WI38 (cell line): ENCODE measurements around the gene VWCE.

Experiments used
- H3K4me3 ChIP-seq: 2 replicates; pipeline ENCODE4 v1.5.1; 2011; ENCODE audit warnings: low read depth, mild to moderate bottlenecking, control low read depth, low read length
- CTCF ChIP-seq: IDR thresholded peaks from 2 replicates; pipeline ENCODE4 v1.5.1; 2012; ENCODE audit warnings: low read depth, mild to moderate bottlenecking, control low read depth, low read length

VWCE gene, protein sequence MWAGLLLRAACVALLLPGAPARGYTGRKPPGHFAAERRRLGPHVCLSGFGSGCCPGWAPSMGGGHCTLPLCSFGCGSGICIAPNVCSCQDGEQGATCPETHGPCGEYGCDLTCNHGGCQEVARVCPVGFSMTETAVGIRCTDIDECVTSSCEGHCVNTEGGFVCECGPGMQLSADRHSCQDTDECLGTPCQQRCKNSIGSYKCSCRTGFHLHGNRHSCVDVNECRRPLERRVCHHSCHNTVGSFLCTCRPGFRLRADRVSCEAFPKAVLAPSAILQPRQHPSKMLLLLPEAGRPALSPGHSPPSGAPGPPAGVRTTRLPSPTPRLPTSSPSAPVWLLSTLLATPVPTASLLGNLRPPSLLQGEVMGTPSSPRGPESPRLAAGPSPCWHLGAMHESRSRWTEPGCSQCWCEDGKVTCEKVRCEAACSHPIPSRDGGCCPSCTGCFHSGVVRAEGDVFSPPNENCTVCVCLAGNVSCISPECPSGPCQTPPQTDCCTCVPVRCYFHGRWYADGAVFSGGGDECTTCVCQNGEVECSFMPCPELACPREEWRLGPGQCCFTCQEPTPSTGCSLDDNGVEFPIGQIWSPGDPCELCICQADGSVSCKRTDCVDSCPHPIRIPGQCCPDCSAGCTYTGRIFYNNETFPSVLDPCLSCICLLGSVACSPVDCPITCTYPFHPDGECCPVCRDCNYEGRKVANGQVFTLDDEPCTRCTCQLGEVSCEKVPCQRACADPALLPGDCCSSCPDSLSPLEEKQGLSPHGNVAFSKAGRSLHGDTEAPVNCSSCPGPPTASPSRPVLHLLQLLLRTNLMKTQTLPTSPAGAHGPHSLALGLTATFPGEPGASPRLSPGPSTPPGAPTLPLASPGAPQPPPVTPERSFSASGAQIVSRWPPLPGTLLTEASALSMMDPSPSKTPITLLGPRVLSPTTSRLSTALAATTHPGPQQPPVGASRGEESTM

DNA sequence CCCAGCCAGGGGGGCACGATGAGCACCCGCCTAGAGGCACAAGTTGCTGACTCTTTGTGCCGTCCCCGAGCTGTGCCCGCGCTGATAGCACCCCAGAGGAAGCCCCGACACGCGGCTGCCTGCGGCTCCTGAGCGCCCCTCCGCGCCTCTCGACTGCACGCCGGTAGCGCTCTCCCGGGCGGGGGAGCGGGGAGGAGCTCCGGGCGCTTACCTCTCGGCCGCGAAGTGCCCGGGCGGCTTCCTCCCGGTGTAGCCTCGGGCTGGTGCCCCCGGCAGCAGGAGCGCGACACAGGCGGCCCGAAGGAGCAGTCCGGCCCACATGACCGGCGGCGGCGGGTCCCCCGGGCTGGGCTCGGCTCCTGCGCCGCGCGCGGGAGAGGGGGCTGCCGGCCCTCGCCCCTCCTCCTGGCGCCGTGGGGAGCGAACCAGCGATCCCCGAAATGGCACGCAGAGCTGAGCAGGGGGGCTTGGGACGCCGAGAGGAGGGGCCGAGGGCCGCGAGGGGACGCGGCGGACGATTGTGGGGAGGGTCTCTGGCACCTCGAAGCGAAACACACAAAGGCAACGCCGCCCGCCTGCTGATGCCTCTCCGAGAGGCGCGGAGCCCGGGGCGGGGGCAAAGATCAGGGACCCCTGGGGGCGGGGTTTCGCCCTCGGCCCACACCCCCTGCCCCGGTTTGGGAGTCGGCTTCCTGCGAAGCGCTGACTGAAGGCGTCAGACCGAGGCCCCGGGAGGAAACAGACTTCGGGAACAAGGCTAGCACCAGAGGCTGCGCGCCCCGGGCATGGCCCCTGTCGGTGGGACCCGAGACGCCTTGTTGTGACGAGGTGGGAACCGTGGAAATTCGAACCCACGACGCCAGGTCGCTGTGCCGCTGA is at the start of gene VWCE:
Gene VWCE, minus strand, starts transcription at position 600 of the 879 bp plus-strand sequence. Its CDS starts 279 bp downstream, at position 321.
- TF ChIP-seq CTCF = no peak
- peak within 1 kb of the TSS; percentile 59 for H3K4me3 ChIP-seq

DNA sequence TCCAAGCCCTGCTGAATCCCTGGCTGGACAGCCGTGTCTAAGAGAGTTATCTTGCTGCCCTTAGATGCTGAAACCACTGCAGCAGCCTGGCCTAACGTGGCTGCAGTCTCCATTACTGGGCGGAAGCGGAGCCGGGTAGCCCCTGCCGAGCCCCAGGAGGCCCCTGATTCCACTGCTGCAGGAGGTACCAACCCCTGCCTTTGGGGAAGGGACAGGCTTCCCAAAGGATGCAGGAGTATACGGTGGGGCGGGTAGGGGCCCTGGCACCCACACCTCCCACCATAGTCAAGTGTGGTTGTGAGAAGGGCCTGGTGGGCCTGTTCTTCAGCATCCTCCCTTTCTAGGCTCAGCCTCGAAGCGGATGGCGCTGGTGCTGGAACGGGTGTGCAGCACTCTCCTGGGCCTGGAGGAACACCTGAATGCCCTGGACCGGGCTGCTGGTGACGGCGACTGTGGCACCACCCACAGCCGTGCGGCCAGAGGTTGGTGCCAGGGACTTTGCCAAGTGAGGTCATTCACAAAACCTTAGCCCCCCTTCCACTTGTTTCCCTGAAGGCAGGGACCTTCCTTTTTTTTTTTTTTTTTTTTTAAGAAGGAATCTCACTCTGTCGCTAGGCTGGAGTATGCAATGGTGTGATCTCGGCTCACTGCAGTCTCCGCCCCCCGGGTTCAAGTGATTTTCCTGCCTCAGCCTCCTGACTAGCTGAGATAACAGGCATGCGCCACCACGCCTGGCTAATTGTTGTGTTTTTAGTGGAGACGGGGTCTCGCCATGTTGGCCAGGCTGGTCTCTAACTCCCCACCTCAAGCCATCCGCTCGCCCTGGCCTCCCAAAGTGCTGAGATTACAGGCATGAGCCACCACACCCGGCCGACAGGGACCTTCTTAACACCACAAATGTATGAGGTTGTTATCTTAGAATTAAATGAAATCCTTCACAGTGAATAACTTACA is 49.0 kb upstream of the VWCE start:
- H3K4me3 ChIP-seq = no peak overlapping the region
- no peak for TF ChIP-seq CTCF

GRCh38 chr11:61342207-61342803 is 47.2 kb upstream of the VWCE start:
- TF ChIP-seq CTCF = no peak
- H3K4me3 ChIP-seq = no peak overlapping the region

- TF ChIP-seq CTCF = no peak
- no peak overlapping the region for H3K4me3 ChIP-seq
Observed at GRCh38 chr11:61341706-61342105, 46.6 kb upstream of the VWCE start.

- no peak for TF ChIP-seq CTCF
- no peak overlapping the region for H3K4me3 ChIP-seq
Observed at GRCh38 chr11:61340979-61341378, 45.9 kb upstream of the VWCE start.

DNA sequence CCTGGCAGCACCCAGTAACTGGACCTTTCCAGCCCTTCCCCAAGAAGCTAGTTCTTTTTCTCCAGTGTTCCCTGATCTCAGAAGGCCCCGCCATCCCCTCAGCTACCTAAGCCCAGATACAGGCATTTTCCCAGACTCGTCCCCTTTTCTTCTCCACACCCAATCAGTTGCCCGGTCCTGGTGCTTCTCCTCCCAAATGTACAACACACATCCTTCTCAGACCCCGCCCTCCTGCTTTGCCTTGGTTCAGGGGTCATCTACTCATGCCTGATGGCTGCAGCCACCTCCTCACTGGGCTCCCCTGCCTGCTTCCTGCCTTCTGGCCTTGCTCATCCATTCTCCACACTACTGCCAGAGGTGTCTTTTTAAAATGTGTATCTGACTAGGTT is 44.4 kb upstream of the VWCE start:
- no peak for TF ChIP-seq CTCF
- H3K4me3 ChIP-seq = no peak overlapping the region
